Measurements from ENCODE around the gene CTAGE1.
"Not testable (repeated sequence)": the region's sequence is repeated elsewhere in the genome, so short reads cannot be mapped to it uniquely, and the experiment has no call there.

DNA sequence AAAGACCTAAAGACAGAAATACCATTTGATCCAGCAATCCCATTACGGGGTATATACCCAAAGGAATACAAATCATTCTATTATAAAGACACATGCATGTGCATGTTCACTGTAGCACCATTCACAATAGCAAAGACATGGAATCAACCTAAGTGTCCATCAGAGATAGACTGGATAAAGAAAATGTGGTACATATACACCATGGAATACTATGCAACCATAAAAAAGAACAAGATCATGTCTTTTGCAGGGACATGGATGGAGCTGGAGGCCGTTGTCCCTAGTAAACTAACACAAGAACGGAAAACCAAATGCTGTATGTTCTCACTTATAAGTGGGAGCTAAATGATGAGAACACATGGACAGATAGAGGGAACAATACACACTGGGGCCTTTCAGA lies 33.1 kb upstream of the CTAGE1 start:
- not testable (repeated sequence) for TF ChIP-seq POLR2A (IDR thresholded peaks at IDR 0.05)
- TF ChIP-seq, protein P1, sequence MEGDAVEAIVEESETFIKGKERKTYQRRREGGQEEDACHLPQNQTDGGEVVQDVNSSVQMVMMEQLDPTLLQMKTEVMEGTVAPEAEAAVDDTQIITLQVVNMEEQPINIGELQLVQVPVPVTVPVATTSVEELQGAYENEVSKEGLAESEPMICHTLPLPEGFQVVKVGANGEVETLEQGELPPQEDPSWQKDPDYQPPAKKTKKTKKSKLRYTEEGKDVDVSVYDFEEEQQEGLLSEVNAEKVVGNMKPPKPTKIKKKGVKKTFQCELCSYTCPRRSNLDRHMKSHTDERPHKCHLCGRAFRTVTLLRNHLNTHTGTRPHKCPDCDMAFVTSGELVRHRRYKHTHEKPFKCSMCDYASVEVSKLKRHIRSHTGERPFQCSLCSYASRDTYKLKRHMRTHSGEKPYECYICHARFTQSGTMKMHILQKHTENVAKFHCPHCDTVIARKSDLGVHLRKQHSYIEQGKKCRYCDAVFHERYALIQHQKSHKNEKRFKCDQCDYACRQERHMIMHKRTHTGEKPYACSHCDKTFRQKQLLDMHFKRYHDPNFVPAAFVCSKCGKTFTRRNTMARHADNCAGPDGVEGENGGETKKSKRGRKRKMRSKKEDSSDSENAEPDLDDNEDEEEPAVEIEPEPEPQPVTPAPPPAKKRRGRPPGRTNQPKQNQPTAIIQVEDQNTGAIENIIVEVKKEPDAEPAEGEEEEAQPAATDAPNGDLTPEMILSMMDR (IDR thresholded peaks at IDR 0.05): not testable (repeated sequence)
